IMR-90 (cell line): ENCODE data around the gene CCP110. TPM values are rescaled to one million over a fixed set of nuclear protein-coding genes. Genes with fewer than 3 reads are reported as not detected.

Experiments used
- ATAC-seq: fragments of 200-7000 bp; cut with Tn5 transposase; 2 replicates; pipeline ENCODE4 v1.9.1; 2020; ENCODE audit warnings: low read depth, mild to moderate bottlenecking, moderate library complexity
- BruUV-seq: library from RNA; stranded (reverse); fragments of 400-500 nt; replicated peaks from 2 replicates; lab custom pipeline; 2021; lab: Mats Ljungman, UMichigan
- CTCF ChIA-PET: fragments of 300-600 bp; formaldehyde crosslinking; extraction: SDS; loops from one replicate; lab custom pipeline; 2021; ENCODE audit warnings: antibody characterized with exemption; lab: Yijun Ruan, JAX
- POLR2A ChIA-PET: fragments of 300-600 bp; sonication (Branson Sonifier 250); formaldehyde crosslinking; loops from one replicate; lab custom pipeline; 2022; ENCODE audit warnings: antibody characterized with exemption; ENCODE audit not compliant: unreplicated experiment; lab: Charles Lee
- DNase-seq: peaks from one replicate; pipeline ENCODE4 v3.0.0; 2013
- H2AFZ ChIP-seq: replicated peaks from 2 replicates; pipeline ENCODE3; 2013; ENCODE audit warnings: low read length, mild to moderate bottlenecking; ENCODE audit not compliant: poor library complexity
- H2AK5ac ChIP-seq: 2 replicates; pipeline ENCODE4 v1.6.1; 2013; ENCODE audit warnings: low read depth, low read length, inconsistent platforms
- H2AK9ac ChIP-seq: replicated peaks from 2 replicates; pipeline ENCODE3; 2013; ENCODE audit warnings: mild to moderate bottlenecking, low read depth, low read length, moderate library complexity; ENCODE audit not compliant: poor library complexity
- H2BK120ac ChIP-seq: 2 replicates; pipeline ENCODE4 v1.6.1; 2013; ENCODE audit warnings: low read depth, low read length, inconsistent platforms
- H2BK15ac ChIP-seq: 3 replicates; pipeline ENCODE4 v1.6.1; 2013; ENCODE audit warnings: low read depth, low read length, inconsistent platforms
- H2BK20ac ChIP-seq: 2 replicates; pipeline ENCODE4 v1.6.1; 2013; ENCODE audit warnings: low read depth, mild to moderate bottlenecking, inconsistent platforms, low read length, moderate library complexity
- H2BK5ac ChIP-seq: 2 replicates; pipeline ENCODE4 v1.6.1; 2013; ENCODE audit warnings: mild to moderate bottlenecking, low read depth, low read length, inconsistent platforms; ENCODE audit not compliant: poor library complexity, severe bottlenecking
- H3K14ac ChIP-seq: replicated peaks from 2 replicates; pipeline ENCODE4 v1.6.1; 2013; ENCODE audit warnings: low read depth, low read length, inconsistent platforms
- H3K18ac ChIP-seq: 2 replicates; pipeline ENCODE4 v1.6.1; 2013; ENCODE audit warnings: low read depth, low read length, control low read depth
- H3K23ac ChIP-seq: 2 replicates; pipeline ENCODE4 v1.6.1; 2013; ENCODE audit warnings: low read depth, low read length, inconsistent platforms
- H3K27ac ChIP-seq: 2 replicates; pipeline ENCODE4 v1.5.1; 2013; ENCODE audit warnings: mild to moderate bottlenecking, control low read depth, low read length; ENCODE audit not compliant: insufficient read depth
- H3K27me3 ChIP-seq: 2 replicates; pipeline ENCODE4 v1.6.1; 2013; ENCODE audit warnings: low read length; ENCODE audit not compliant: control insufficient read depth, insufficient read depth
- H3K36me3 ChIP-seq: 2 replicates; pipeline ENCODE4 v1.6.1; 2013; ENCODE audit warnings: low read length, mixed read lengths; ENCODE audit not compliant: control insufficient read depth, insufficient read depth
- H3K4ac ChIP-seq: 2 replicates; pipeline ENCODE4 v1.6.1; 2013; ENCODE audit warnings: low read depth, low read length, inconsistent platforms
- H3K4me1 ChIP-seq: 2 replicates; pipeline ENCODE4 v1.6.1; 2013; ENCODE audit warnings: low read length, mixed read lengths; ENCODE audit not compliant: control insufficient read depth, insufficient read depth
- H3K4me2 ChIP-seq: 2 replicates; pipeline ENCODE4 v1.6.1; 2013; ENCODE audit warnings: low read depth, mild to moderate bottlenecking, control low read depth, low read length, moderate library complexity
- H3K4me3 ChIP-seq: 2 replicates; pipeline ENCODE4 v1.5.1; 2013; ENCODE audit warnings: low read depth, mild to moderate bottlenecking, control low read depth, low read length, moderate library complexity; ENCODE audit not compliant: insufficient read depth
- H3K56ac ChIP-seq: 2 replicates; pipeline ENCODE4 v1.6.1; 2013; ENCODE audit warnings: low read length, inconsistent platforms; ENCODE audit not compliant: insufficient read depth; ENCODE audit errors: extremely low read depth
- H3K79me1 ChIP-seq, 2 experiments: 2 replicates each; pipeline ENCODE4 v1.6.1; 2013; ENCODE audit warnings: low read length in 2 of 2, inconsistent platforms in 1 of 2, low read depth in 1 of 2
- H3K9ac ChIP-seq: 2 replicates; pipeline ENCODE4 v1.6.1; 2013; ENCODE audit warnings: low read depth, low read length, control low read depth
- H3K9me1 ChIP-seq: 2 replicates; pipeline ENCODE4 v1.6.1; 2013; ENCODE audit warnings: low read length, inconsistent platforms; ENCODE audit not compliant: insufficient read depth
- H3K9me3 ChIP-seq: 2 replicates; pipeline ENCODE4 v1.6.1; 2013; ENCODE audit warnings: low read length; ENCODE audit not compliant: control insufficient read depth, insufficient read depth
- H4K20me1 ChIP-seq: 2 replicates; pipeline ENCODE4 v1.6.1; 2013; ENCODE audit warnings: low read length, inconsistent platforms; ENCODE audit not compliant: insufficient read depth
- H4K5ac ChIP-seq: 2 replicates; pipeline ENCODE4 v1.6.1; 2013; ENCODE audit warnings: mild to moderate bottlenecking, low read depth, low read length, control low read depth
- H4K8ac ChIP-seq, 2 experiments: 2 replicates each; pipeline ENCODE4 v1.6.1; 2013; ENCODE audit warnings: low read depth in 2 of 2, low read length in 2 of 2, control low read depth in 1 of 2, inconsistent platforms in 1 of 2
- H4K91ac ChIP-seq: 2 replicates; pipeline ENCODE4 v1.6.1; 2013; ENCODE audit warnings: low read depth, low read length, inconsistent platforms; ENCODE audit not compliant: insufficient read depth
- CEBPB ChIP-seq: IDR thresholded peaks from 2 replicates; pipeline ENCODE4 v1.6.1; 2012; ENCODE audit warnings: low read depth, low read length, improper control_type of control experiment
- CHD1 ChIP-seq: IDR thresholded peaks from 2 replicates; pipeline ENCODE4 v1.6.1; 2012; ENCODE audit warnings: low read depth, low read length, improper control_type of control experiment
- RFX5 ChIP-seq: IDR thresholded peaks from 2 replicates; pipeline ENCODE4 v1.8.0; 2012; ENCODE audit warnings: low read depth, mild to moderate bottlenecking, low read length, moderate library complexity
- SMC3 ChIP-seq: fragments of 150-350 bp; IDR thresholded peaks from 2 replicates; pipeline ENCODE4 v1.6.1; 2016; ENCODE audit warnings: low read depth, mild to moderate bottlenecking, antibody characterized with exemption, low read length, moderate library complexity
- WGBS, 2 experiments: methylation state at CpG; one replicate each; pipeline versions ENCODE4 v1.1.5 to v1.1.7; 2013; ENCODE audit warnings: missing lambda C conversion rate in 2 of 2; ENCODE audit not compliant: insufficient read length in 1 of 2; ENCODE audit errors: extremely low coverage in 2 of 2; 5-methylcytosine and 5-hydroxymethylcytosine counted together
- dilution Hi-C: fragments of 300-500 bp; cut with HindIII; formaldehyde crosslinking; loops from one replicate; pipeline ENCODE4 v1.14.3; 2018; ENCODE audit warnings: low sequenced_read_pairs; ENCODE audit not compliant: unreplicated experiment
- in situ Hi-C: fragments of 300-500 bp; cut with MboI; formaldehyde crosslinking; loops from 3 replicates; pipeline ENCODE4 v1.14.3; 2019; ENCODE audit warnings: low sequenced_read_pairs, inconsistent platforms, mixed read lengths
- intact Hi-C: fragments of 100-400 bp; cut with micrococcal nuclease; formaldehyde crosslinking; loops from 2 replicates; pipeline ENCODE4 v1.10.0; 2022
- polyA plus RNA-seq, 3 experiments: library from polyadenylated mRNA; depleted of rRNA; stranded (reverse); fragments of >200 nt; gene quantifications; 2 replicates each; pipeline ENCODE4 v1.2.3, GENCODE V29; 2012; ENCODE audit warnings: low replicate concordance in 1 of 3
- total RNA-seq: library from RNA; depleted of rRNA; stranded (reverse); fragments of >200 nt; gene quantifications from 2 replicates; pipeline ENCODE4 v1.2.3, GENCODE V29; 2012
- TF ChIP-seq, protein P1 (sequence below): fragments of 150-350 bp; IDR thresholded peaks from 2 replicates; pipeline ENCODE4 v1.6.1; 2017; ENCODE audit warnings: mild to moderate bottlenecking, antibody characterized with exemption, low read length, low read depth

The CCP110 gene
- total and polyA plus RNA-seq, 2 of the 4 experiments (the other 2 are of a cell fraction) = 4.7 to 7.7 TPM

- H3K9ac ChIP-seq = peak overlapping the region; percentile 76
- H2AFZ ChIP-seq = peak overlapping the region; percentile 99
- H3K9me3 ChIP-seq = no peaks in the 10 kb centered on the region
- H4K91ac ChIP-seq = no peak overlapping the region; the same call in 1 of the 2 replicates
- H3K23ac ChIP-seq = peak overlapping the region; percentile 80
- peaks cover 3% of the 10 kb centered on the region for H3K9me1 ChIP-seq
- H2BK20ac ChIP-seq = no peak overlapping the region
- H3K4me2 ChIP-seq = peak overlapping the region; percentile 78
- ChIA-PET CTCF (no interaction called here), POLR2A (no interaction called here)
- in situ Hi-C loops = no loop called here
- dilution Hi-C loops = no loop called here
- intact Hi-C loops = loop anchor here (5.0 kb wide), 2 partner anchors 412 to 437 kb away; partner anchors contain the start of gene ITPRIPL2
- no peak overlapping the region for H3K4ac ChIP-seq
- H4K8ac ChIP-seq = peak overlapping the region; percentile 27 to 55; a peak in 3 of 4 replicates
- H3K79me1 ChIP-seq = peaks cover 23 to 50% of the 10 kb centered on the region in 2 experiments
- H3K56ac ChIP-seq = 0 out of 2 replicates have a peak overlapping the region, but pooled peaks have one; percentile 39
- TF ChIP-seq CEBPB = no peak
- TF ChIP-seq SMC3 = no peak
- TF ChIP-seq, protein P1, sequence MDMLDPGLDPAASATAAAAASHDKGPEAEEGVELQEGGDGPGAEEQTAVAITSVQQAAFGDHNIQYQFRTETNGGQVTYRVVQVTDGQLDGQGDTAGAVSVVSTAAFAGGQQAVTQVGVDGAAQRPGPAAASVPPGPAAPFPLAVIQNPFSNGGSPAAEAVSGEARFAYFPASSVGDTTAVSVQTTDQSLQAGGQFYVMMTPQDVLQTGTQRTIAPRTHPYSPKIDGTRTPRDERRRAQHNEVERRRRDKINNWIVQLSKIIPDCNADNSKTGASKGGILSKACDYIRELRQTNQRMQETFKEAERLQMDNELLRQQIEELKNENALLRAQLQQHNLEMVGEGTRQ = no peak
- TF ChIP-seq CHD1 = no peak
- no peak for TF ChIP-seq RFX5
- BruUV-seq = no TSS peak
- DNase-seq (peak; percentile 2), ATAC-seq (no peak)
- no peak overlapping the region for H2BK15ac ChIP-seq
- H2AK5ac ChIP-seq = no peak overlapping the region
- no peak overlapping the region for H2BK5ac ChIP-seq
- H3K27ac ChIP-seq = peak overlapping the region; percentile 1; the same call in 1 of the 2 replicates
- H3K18ac ChIP-seq = no peak overlapping the region
- 23% methylated on average over 4 of the region's 19 CpGs; no CpG with 5 or more reads in 1 of the 2 experiments for WGBS, 2 experiments
- H3K36me3 ChIP-seq = peaks cover 3% of the 10 kb centered on the region; the same call in 1 of the 2 replicates
- H2BK120ac ChIP-seq = no peak overlapping the region
- H3K4me3 ChIP-seq = peak overlapping the region; percentile 86
- H3K14ac ChIP-seq = peak overlapping the region; percentile 57
- peaks cover 3% of the 10 kb centered on the region; the same call in 1 of the 2 replicates for H3K4me1 ChIP-seq
- no peaks in the 10 kb centered on the region for H4K20me1 ChIP-seq
- peak overlapping the region; percentile 98 for H2AK9ac ChIP-seq
- H3K27me3 ChIP-seq = no peaks in the 10 kb centered on the region
- H4K5ac ChIP-seq = peak overlapping the region; percentile 23; the same call in 1 of the 2 replicates
Observed at GRCh38 chr16:19524616-19525384, 1.1 kb downstream of the CCP110 start.
